ENCODE results near the gene STPG1. TPM values are rescaled to one million over a fixed set of nuclear protein-coding genes. Genes with fewer than 3 reads are reported as not detected.

Gene STPG1
- total and polyA plus RNA-seq, 2 donors from 2014 or later = 10.6 to 12.2 TPM

- intact Hi-C loops (cut with DNase I) = no loop called here
- Histone ChIP-seq H3K27ac (ENCODE audit: low read depth in 2 of 2, low read length in 2 of 2) (no peak overlapping the region), H3K4me1 (ENCODE audit: control insufficient read depth in 2 of 3, insufficient read depth in 2 of 3, low read depth in 1 of 3, low read length in 3 of 3) (no peaks in the 10 kb centered on the region), H3K36me3 (ENCODE audit: control insufficient read depth in 2 of 3, insufficient read depth in 3 of 3, low read length in 3 of 3) (peaks cover 0 to 3% (median 0%) of the 10 kb centered on the region in 3 donors), H3K9ac (ENCODE audit: low read length in 3 of 3) (no peak overlapping the region), H3K27me3 (ENCODE audit: control insufficient read depth, insufficient read depth, low read length) (no peaks in the 10 kb centered on the region), H3K4me3 (ENCODE audit: low read length in 3 of 3) (no peak overlapping the region), H3K9me3 (ENCODE audit: control insufficient read depth in 2 of 3, insufficient read depth in 1 of 3, low read length in 3 of 3) (no peaks in the 10 kb centered on the region)
- no peak for FAIRE-seq
- TF ChIP-seq CTCF (IDR thresholded peaks at IDR 0.05; ENCODE audit: borderline replicate concordance, extremely low read depth, insufficient read depth) = no peak
- no peak for DNase-seq
These were observed 13.4 kb upstream of the STPG1 start for GRCh38 chr1:24426744-24427544.

GRCh38 chr1:24425922-24426321 lies 12.3 kb upstream of the STPG1 start:
- Histone ChIP-seq H3K4me1 (ENCODE audit: control insufficient read depth in 2 of 3, insufficient read depth in 2 of 3, low read depth in 1 of 3, low read length in 3 of 3) (no peaks in the 10 kb centered on the region), H3K9ac (ENCODE audit: low read length in 3 of 3) (no peak overlapping the region), H3K27ac (ENCODE audit: low read depth in 2 of 2, low read length in 2 of 2) (no peak overlapping the region), H3K36me3 (ENCODE audit: control insufficient read depth in 2 of 3, insufficient read depth in 3 of 3, low read length in 3 of 3) (peaks cover 0 to 4% (median 0%) of the 10 kb centered on the region in 3 donors), H3K4me3 (ENCODE audit: low read length in 3 of 3) (no peak overlapping the region), H3K9me3 (ENCODE audit: control insufficient read depth in 2 of 3, insufficient read depth in 1 of 3, low read length in 3 of 3) (no peaks in the 10 kb centered on the region), H3K27me3 (ENCODE audit: control insufficient read depth, insufficient read depth, low read length) (no peaks in the 10 kb centered on the region)
- FAIRE-seq = no peak
- no peak for TF ChIP-seq CTCF (IDR thresholded peaks at IDR 0.05; ENCODE audit: borderline replicate concordance, extremely low read depth, insufficient read depth)
- no peak for DNase-seq
- intact Hi-C loops (cut with DNase I) = no loop called here

- Histone ChIP-seq H3K9me3 (ENCODE audit: control insufficient read depth in 2 of 3, insufficient read depth in 1 of 3, low read length in 3 of 3) (no peaks in the 10 kb centered on the region), H3K4me3 (ENCODE audit: low read length in 3 of 3) (no peak overlapping the region), H3K36me3 (ENCODE audit: control insufficient read depth in 2 of 3, insufficient read depth in 3 of 3, low read length in 3 of 3) (peaks cover 0 to 4% (median 0%) of the 10 kb centered on the region in 3 donors), H3K27ac (ENCODE audit: low read depth in 2 of 2, low read length in 2 of 2) (no peak overlapping the region), H3K4me1 (ENCODE audit: control insufficient read depth in 2 of 3, insufficient read depth in 2 of 3, low read depth in 1 of 3, low read length in 3 of 3) (no peaks in the 10 kb centered on the region), H3K27me3 (ENCODE audit: control insufficient read depth, insufficient read depth, low read length) (no peaks in the 10 kb centered on the region), H3K9ac (ENCODE audit: low read length in 3 of 3) (no peak overlapping the region)
- FAIRE-seq = no peak
- intact Hi-C loops (cut with DNase I) = no loop called here
- no peak for DNase-seq
- TF ChIP-seq CTCF (IDR thresholded peaks at IDR 0.05; ENCODE audit: borderline replicate concordance, extremely low read depth, insufficient read depth) = no peak
These were observed 11.9 kb upstream of the STPG1 start for GRCh38 chr1:24425441-24425840.
